Measurements from ENCODE around the gene RAB32.

DNA sequence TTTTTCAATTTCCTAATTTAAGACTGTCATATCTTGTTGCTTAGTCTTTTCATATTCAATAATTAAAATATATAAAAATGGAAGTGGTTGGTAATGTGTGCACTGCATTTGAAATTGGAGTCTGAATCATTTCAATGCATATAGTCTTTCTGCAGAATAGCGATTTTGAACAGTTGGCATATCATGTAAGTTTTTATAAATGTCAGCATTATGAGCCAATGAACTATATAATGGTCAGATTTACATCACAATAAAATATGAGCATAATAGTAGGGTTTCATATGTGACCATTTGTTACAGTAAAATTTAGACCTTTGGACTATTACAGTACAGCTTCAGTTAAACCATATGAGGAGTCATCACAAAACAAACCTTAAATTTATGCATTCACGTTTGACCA is 4.3 kb downstream of the RAB32 start:
- TF ChIP-seq, protein P1, sequence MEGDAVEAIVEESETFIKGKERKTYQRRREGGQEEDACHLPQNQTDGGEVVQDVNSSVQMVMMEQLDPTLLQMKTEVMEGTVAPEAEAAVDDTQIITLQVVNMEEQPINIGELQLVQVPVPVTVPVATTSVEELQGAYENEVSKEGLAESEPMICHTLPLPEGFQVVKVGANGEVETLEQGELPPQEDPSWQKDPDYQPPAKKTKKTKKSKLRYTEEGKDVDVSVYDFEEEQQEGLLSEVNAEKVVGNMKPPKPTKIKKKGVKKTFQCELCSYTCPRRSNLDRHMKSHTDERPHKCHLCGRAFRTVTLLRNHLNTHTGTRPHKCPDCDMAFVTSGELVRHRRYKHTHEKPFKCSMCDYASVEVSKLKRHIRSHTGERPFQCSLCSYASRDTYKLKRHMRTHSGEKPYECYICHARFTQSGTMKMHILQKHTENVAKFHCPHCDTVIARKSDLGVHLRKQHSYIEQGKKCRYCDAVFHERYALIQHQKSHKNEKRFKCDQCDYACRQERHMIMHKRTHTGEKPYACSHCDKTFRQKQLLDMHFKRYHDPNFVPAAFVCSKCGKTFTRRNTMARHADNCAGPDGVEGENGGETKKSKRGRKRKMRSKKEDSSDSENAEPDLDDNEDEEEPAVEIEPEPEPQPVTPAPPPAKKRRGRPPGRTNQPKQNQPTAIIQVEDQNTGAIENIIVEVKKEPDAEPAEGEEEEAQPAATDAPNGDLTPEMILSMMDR (IDR thresholded peaks at IDR 0.05) = no peak
- TF ChIP-seq POLR2A (IDR thresholded peaks at IDR 0.05) = no peak

All from lower leg skin (tissue), 3 donors.